Testis (tissue), 2 donors: ENCODE data around the gene SDSL.

Experiments used
- POLR2A ChIP-seq: fragments of 450-650 bp; IDR thresholded peaks from one replicate; pipeline ENCODE4 v1.6.1; 2017; ENCODE audit warnings: antibody characterized with exemption, mild to moderate bottlenecking, moderate library complexity
- TF ChIP-seq, protein P1 (sequence below), 3 experiments: fragments of 450-650 bp in 2 of 3; fragments of 200-600 bp in 1 of 3; sonication (generic) in 1 of 3; IDR thresholded peaks; one replicate each; pipeline ENCODE4 v1.5.1; 2016 to 2019; ENCODE audit warnings: antibody characterized with exemption in 3 of 3, mild to moderate bottlenecking in 2 of 3, moderate library complexity in 1 of 3

DNA sequence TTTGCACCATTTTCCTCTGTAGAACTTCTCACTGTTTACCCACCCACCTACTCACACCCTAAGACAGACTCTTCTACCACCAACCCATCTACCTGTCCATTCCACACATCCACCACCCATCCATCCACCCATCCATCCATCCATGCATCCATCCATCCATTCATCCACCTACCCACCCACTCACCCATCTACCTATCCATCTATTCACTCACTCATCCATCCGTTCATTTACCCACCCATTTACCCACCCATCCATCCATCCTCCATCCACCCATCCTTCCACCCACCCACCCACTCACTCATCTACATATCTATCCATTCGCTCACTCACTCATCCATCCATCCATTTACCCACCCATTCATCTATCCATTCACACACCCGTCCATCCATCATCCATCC, 48.7 kb upstream of the SDSL start:
- TF ChIP-seq, protein P1, sequence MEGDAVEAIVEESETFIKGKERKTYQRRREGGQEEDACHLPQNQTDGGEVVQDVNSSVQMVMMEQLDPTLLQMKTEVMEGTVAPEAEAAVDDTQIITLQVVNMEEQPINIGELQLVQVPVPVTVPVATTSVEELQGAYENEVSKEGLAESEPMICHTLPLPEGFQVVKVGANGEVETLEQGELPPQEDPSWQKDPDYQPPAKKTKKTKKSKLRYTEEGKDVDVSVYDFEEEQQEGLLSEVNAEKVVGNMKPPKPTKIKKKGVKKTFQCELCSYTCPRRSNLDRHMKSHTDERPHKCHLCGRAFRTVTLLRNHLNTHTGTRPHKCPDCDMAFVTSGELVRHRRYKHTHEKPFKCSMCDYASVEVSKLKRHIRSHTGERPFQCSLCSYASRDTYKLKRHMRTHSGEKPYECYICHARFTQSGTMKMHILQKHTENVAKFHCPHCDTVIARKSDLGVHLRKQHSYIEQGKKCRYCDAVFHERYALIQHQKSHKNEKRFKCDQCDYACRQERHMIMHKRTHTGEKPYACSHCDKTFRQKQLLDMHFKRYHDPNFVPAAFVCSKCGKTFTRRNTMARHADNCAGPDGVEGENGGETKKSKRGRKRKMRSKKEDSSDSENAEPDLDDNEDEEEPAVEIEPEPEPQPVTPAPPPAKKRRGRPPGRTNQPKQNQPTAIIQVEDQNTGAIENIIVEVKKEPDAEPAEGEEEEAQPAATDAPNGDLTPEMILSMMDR (IDR thresholded peaks at IDR 0.05) = no peak
- no peak for TF ChIP-seq POLR2A
